NB4 (cell line): ENCODE data around the gene ADCY5.

Source experiments
- POLR2A ChIP-seq: IDR thresholded peaks from 2 replicates; pipeline ENCODE4 v1.6.1; 2011; ENCODE audit warnings: mild to moderate bottlenecking; ENCODE audit not compliant: insufficient read length; ENCODE audit errors: extremely low read depth
- TF ChIP-seq, protein P1 (sequence below): IDR thresholded peaks from 2 replicates; pipeline ENCODE4 v1.6.1; 2011; ENCODE audit warnings: low read depth, low read length
- TF ChIP-seq, protein P2 (sequence below): IDR thresholded peaks from one replicate; pipeline ENCODE4 v1.5.1; 2012; ENCODE audit warnings: low read depth, low read length

DNA sequence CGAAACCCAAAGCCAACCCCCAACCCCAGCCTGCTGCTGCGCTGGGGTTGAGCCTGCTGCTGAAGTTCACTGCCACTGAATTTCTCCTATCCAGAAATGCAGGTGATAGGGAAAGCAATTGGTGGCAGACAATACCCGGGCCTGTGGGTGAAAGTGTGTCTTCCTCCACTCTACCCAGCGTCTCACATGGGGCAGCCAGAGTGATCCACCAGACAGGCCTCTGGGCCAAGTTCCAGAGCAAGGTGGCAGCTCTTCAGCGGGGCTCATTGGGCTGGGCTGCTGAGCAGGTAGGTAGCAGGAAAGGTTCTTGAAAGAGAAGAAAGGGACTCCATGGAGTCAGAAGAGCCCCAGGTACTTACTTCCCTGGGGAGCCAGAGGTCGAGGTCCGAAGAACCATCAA is 6.0 kb downstream of the ADCY5 start:
- TF ChIP-seq, protein P1, sequence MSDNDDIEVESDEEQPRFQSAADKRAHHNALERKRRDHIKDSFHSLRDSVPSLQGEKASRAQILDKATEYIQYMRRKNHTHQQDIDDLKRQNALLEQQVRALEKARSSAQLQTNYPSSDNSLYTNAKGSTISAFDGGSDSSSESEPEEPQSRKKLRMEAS, result no peak
- TF ChIP-seq, protein P2, sequence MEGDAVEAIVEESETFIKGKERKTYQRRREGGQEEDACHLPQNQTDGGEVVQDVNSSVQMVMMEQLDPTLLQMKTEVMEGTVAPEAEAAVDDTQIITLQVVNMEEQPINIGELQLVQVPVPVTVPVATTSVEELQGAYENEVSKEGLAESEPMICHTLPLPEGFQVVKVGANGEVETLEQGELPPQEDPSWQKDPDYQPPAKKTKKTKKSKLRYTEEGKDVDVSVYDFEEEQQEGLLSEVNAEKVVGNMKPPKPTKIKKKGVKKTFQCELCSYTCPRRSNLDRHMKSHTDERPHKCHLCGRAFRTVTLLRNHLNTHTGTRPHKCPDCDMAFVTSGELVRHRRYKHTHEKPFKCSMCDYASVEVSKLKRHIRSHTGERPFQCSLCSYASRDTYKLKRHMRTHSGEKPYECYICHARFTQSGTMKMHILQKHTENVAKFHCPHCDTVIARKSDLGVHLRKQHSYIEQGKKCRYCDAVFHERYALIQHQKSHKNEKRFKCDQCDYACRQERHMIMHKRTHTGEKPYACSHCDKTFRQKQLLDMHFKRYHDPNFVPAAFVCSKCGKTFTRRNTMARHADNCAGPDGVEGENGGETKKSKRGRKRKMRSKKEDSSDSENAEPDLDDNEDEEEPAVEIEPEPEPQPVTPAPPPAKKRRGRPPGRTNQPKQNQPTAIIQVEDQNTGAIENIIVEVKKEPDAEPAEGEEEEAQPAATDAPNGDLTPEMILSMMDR, result no peak
- TF ChIP-seq POLR2A, result no peak
